Suprapubic skin (tissue), 4 donors: ENCODE results near the gene KRTAP24-1. TPM values are rescaled to one million over a fixed set of nuclear protein-coding genes. Genes with fewer than 3 reads are reported as not detected.

ENCODE experiments used
- DNase-seq, 2 donors: peaks; one replicate each; pipeline ENCODE4 v3.0.0-alpha.2; 2019; ENCODE audit warnings: low spot score in 2 of 2
- H3K27ac ChIP-seq: fragments of 200-600 bp; sonication (generic); one replicate; pipeline ENCODE4 v1.5.1; 2019
- H3K27me3 ChIP-seq: fragments of 200-600 bp; sonication (generic); one replicate; pipeline ENCODE4 v1.5.1; 2019
- H3K36me3 ChIP-seq: fragments of 200-600 bp; sonication (generic); one replicate; pipeline ENCODE4 v1.5.1; 2019
- H3K4me1 ChIP-seq: fragments of 200-600 bp; sonication (generic); one replicate; pipeline ENCODE4 v1.5.1; 2019
- H3K4me3 ChIP-seq: fragments of 200-600 bp; sonication (generic); one replicate; pipeline ENCODE4 v1.5.1; 2019; ENCODE audit warnings: mild to moderate bottlenecking
- H3K9me3 ChIP-seq: fragments of 200-600 bp; sonication (generic); one replicate; pipeline ENCODE4 v1.5.1; 2019
- EP300 ChIP-seq: sonication (generic); formaldehyde crosslinking; IDR thresholded peaks from one replicate; pipeline ENCODE4 v1.6.1; 2017; ENCODE audit warnings: antibody characterized with exemption
- POLR2A ChIP-seq, 2 donors: fragments of 450-650 bp; IDR thresholded peaks; one replicate each; pipeline ENCODE4 v1.6.1; 2017; ENCODE audit warnings: antibody characterized with exemption in 2 of 2, mild to moderate bottlenecking in 2 of 2, moderate library complexity in 2 of 2
- POLR2AphosphoS5 ChIP-seq, 3 donors: sonication (generic); formaldehyde crosslinking; IDR thresholded peaks; one replicate each; pipeline ENCODE4 v1.6.1; 2017; ENCODE audit warnings: antibody characterized with exemption in 3 of 3
- WGBS: methylation state at CpG from one replicate; pipeline ENCODE4 v1.1.5; 2018; 5-methylcytosine and 5-hydroxymethylcytosine counted together
- total RNA-seq, 4 donors: library from RNA; depleted of rRNA; stranded (reverse); fragments of >200 nt; gene quantifications; one replicate each; pipeline ENCODE4 v1.1.0, GENCODE V29; 2016
- TF ChIP-seq, protein P1 (sequence below), 2 donors: fragments of 200-600 bp in 1 of 2; fragments of 450-650 bp in 1 of 2; sonication (generic) in 1 of 2; IDR thresholded peaks; one replicate each; pipeline ENCODE4 v1.5.1; 2016 to 2019; ENCODE audit warnings: antibody characterized with exemption in 2 of 2, mild to moderate bottlenecking in 1 of 2, moderate library complexity in 1 of 2

Gene KRTAP24-1, protein sequence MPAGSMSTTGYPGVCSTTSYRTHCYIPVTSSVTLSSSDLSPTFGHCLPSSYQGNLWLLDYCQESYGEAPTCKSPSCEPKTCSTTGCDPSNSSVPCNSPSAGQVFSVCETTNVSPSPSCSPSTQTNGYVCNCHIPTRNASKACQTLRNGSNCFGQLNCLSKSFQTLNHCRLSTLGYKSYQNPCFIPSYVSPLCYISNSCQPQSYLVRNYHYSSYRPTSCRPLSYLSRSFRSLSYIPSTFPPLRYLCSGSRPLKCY
- 1 to 10 TPM in 2 of 4 donors, under 1 TPM in 1, not detected in 1; 0.47 to 9.7 (median 4.5) TPM for total RNA-seq

DNA sequence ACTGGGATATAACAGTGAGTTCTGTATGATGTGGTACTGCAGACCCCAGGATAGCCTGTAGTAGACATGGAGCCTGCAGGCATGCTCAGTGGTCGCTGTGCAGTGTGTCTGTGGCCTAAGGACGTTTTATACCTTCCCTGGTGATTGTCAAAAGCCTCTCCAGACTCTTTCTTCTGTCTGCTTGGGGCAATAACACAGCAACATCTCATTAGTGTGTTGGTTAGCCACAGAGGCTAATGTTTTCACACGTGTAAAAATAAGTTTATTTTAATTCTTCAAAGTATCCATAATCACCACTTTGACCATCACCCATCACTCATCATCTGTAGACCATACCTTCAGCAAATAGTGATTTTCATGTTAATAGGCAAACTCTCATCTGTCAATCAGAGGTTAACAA is at the start of gene KRTAP24-1:
Gene KRTAP24-1, minus strand, starts transcription at position 101 of the 400 bp plus-strand sequence. Its CDS starts 18 bp downstream, at position 83.
- no peaks in the 10 kb centered on the region for H3K4me1 ChIP-seq
- no peak within 1 kb of the TSS for H3K4me3 ChIP-seq
- no peak for TF ChIP-seq POLR2A (IDR thresholded peaks at IDR 0.05)
- TF ChIP-seq POLR2AphosphoS5 (IDR thresholded peaks at IDR 0.05): no peak
- H3K36me3 ChIP-seq: no peaks in the 10 kb centered on the region
- 71% methylated on average over 3 of the region's 3 CpGs for WGBS
- DNase-seq: no peak
- no peaks in the 10 kb centered on the region for H3K9me3 ChIP-seq
- no peak within 1 kb of the TSS for H3K27ac ChIP-seq
- H3K27me3 ChIP-seq: no peaks in the 10 kb centered on the region

DNA sequence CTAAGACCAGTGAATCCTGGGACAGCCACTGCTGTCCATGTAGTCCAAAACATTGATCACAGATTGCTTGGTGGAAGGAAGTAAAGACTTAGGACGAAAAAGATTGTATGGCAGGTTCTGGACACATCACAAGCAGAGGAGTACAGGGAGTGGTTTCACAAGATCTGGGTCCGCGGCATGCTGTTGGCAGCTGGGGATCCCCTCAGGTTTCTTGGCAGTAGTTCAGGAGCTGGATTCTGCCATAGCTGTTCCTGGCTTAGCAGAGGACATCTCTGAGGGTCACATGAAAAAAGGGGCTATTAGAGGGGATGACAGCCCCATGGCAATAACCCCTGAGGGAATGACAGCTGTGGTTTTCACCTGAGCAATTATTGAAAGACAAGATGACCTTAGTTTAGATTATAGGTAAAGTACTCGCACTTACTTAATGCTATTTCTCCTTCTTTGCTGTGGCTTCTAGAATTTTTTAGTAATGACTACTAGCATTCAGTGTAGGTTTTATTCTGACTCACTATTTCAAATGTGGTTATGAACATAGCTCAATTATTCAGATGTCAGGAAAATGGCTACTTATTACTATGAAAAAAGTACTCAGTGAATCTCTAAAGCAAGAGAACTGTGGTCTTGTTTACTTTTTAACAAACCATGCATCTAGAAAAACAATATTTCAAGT is 46.6 kb upstream of the KRTAP24-1 start:
- DNase-seq: no peak
- Histone ChIP-seq H3K4me1 (no peaks in the 10 kb centered on the region), H3K27ac (no peak overlapping the region), H3K4me3 (no peak overlapping the region), H3K27me3 (no peaks in the 10 kb centered on the region), H3K36me3 (no peaks in the 10 kb centered on the region), H3K9me3 (no peaks in the 10 kb centered on the region)
- TF ChIP-seq POLR2A (IDR thresholded peaks at IDR 0.05): no peak
- TF ChIP-seq EP300: no peak
- TF ChIP-seq POLR2AphosphoS5 (IDR thresholded peaks at IDR 0.05): no peak
- TF ChIP-seq, protein P1, sequence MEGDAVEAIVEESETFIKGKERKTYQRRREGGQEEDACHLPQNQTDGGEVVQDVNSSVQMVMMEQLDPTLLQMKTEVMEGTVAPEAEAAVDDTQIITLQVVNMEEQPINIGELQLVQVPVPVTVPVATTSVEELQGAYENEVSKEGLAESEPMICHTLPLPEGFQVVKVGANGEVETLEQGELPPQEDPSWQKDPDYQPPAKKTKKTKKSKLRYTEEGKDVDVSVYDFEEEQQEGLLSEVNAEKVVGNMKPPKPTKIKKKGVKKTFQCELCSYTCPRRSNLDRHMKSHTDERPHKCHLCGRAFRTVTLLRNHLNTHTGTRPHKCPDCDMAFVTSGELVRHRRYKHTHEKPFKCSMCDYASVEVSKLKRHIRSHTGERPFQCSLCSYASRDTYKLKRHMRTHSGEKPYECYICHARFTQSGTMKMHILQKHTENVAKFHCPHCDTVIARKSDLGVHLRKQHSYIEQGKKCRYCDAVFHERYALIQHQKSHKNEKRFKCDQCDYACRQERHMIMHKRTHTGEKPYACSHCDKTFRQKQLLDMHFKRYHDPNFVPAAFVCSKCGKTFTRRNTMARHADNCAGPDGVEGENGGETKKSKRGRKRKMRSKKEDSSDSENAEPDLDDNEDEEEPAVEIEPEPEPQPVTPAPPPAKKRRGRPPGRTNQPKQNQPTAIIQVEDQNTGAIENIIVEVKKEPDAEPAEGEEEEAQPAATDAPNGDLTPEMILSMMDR (IDR thresholded peaks at IDR 0.05): no peak
- 46% methylated on average over 4 of the region's 4 CpGs for WGBS

DNA sequence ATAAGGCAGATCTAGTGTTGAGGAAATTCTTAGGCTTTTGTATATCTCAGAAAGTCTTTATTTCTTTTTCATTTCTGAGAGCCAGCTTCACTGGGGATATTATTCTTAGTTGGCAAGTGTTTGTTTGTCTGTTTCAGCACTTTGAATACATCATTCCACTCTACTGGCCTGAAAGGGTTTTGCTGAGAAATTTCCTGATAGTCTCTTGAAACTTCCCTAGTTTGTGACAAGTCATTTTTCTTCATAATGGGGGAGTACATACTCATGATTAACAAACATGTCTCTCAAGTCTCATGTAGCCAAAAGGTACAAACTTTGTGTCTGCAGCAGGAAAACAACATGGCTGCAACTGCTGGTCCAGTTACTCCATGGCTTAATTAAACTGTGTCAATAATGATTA is 43.6 kb upstream of the KRTAP24-1 start:
- Histone ChIP-seq H3K27me3 (no peaks in the 10 kb centered on the region), H3K9me3 (no peaks in the 10 kb centered on the region), H3K27ac (no peak overlapping the region), H3K4me1 (no peaks in the 10 kb centered on the region), H3K4me3 (no peak overlapping the region), H3K36me3 (no peaks in the 10 kb centered on the region)
- no peak for DNase-seq
- TF ChIP-seq EP300: no peak
- TF ChIP-seq, protein P1 (IDR thresholded peaks at IDR 0.05): no peak
- no peak for TF ChIP-seq POLR2A (IDR thresholded peaks at IDR 0.05)
- no peak for TF ChIP-seq POLR2AphosphoS5 (IDR thresholded peaks at IDR 0.05)

DNA sequence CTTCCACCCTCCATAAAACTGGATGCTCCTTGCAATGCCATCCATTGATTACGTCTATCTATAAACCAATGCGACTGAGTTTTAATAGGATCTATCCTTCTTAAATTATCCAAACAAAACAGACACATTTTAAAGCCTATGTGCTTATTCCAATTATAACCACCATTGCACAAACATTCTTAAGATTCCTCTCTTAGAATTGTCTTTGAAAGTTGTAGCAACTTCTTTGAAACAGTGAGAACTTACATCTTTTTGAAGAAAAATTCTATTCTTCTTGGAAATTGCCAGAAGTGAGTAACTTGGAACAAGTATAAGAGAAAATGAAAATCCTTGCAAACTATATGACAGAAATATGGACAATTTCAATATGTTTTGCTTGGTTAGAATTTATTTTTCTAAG is 37.5 kb upstream of the KRTAP24-1 start, which contains the start of gene KRTAP26-1:
Gene KRTAP26-1, minus strand, starts transcription at position 101 of the 400 bp plus-strand sequence. CDS start 280 bp downstream, outside the sequence.
- H3K27me3 ChIP-seq: no peaks in the 10 kb centered on the region
- H3K9me3 ChIP-seq: no peaks in the 10 kb centered on the region
- TF ChIP-seq EP300: no peak
- TF ChIP-seq POLR2A (IDR thresholded peaks at IDR 0.05): no peak
- TF ChIP-seq POLR2AphosphoS5 (IDR thresholded peaks at IDR 0.05): no peak
- TF ChIP-seq, protein P1 (IDR thresholded peaks at IDR 0.05): no peak
- H3K4me3 ChIP-seq: no peak within 1 kb of the TSS
- H3K27ac ChIP-seq: no peak within 1 kb of the TSS
- H3K36me3 ChIP-seq: no peaks in the 10 kb centered on the region
- 88% methylated on average over 2 of the region's 2 CpGs for WGBS
- no peaks in the 10 kb centered on the region for H3K4me1 ChIP-seq
- DNase-seq: no peak

DNA sequence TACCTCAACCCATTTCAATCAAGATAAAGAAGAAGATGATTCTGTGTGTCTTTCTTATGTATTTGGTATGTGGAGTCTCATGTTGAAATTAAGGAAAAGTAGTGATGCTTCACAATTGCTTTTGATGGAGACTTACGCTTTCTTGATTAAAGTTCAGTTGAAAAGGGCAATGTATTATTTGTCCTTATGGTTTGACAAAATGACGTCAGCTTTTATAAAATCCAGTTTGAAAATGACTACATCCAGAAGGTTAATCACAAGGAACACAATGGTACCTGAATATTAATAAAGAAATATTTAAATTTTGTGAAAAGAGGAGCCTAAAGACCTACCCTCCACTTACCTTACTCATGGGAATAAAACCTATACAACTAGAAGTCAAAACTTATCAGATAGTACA is 33.0 kb upstream of the KRTAP24-1 start:
- DNase-seq: no peak
- TF ChIP-seq POLR2AphosphoS5 (IDR thresholded peaks at IDR 0.05) (no peak), POLR2A (IDR thresholded peaks at IDR 0.05) (no peak), EP300 (no peak)
- TF ChIP-seq, protein P1 (IDR thresholded peaks at IDR 0.05): no peak
- H3K4me3 ChIP-seq: no peak overlapping the region
- WGBS: 90% methylated on average over 2 of the region's 2 CpGs
- H3K27me3 ChIP-seq: no peaks in the 10 kb centered on the region
- H3K9me3 ChIP-seq: no peaks in the 10 kb centered on the region
- H3K36me3 ChIP-seq: no peaks in the 10 kb centered on the region
- no peaks in the 10 kb centered on the region for H3K4me1 ChIP-seq
- H3K27ac ChIP-seq: no peak overlapping the region
